MM.1S (cell line): ENCODE measurements around the gene PTCRA.

Source experiments
- DNase-seq: peaks from one replicate; pipeline ENCODE4 v3.0.0-alpha.2; 2015
- H2AFZ ChIP-seq: fragments of 300-600 bp; sonication (generic); 2 replicates; pipeline ENCODE4 v1.6.0; 2016; ENCODE audit warnings: antibody characterized with exemption, low read length
- H3F3A ChIP-seq: fragments of 300-600 bp; sonication (generic); 2 replicates; pipeline ENCODE4 v1.6.1; 2016; ENCODE audit warnings: mild to moderate bottlenecking, antibody characterized with exemption, low read length, moderate library complexity, mixed read lengths; ENCODE audit not compliant: insufficient read depth
- H3K27ac ChIP-seq: fragments of 300-600 bp; sonication (generic); 2 replicates; pipeline ENCODE4 v1.5.1; 2016; ENCODE audit warnings: mild to moderate bottlenecking, low read length
- H3K27me3 ChIP-seq: fragments of 300-600 bp; sonication (generic); replicated peaks from 2 replicates; pipeline ENCODE4 v1.6.0; 2016; ENCODE audit warnings: low read length; ENCODE audit not compliant: insufficient read depth
- H3K36me3 ChIP-seq: fragments of 300-600 bp; sonication (generic); replicated peaks from 2 replicates; pipeline ENCODE4 v1.6.1; 2016; ENCODE audit warnings: mild to moderate bottlenecking, low read length, mixed read lengths; ENCODE audit not compliant: insufficient read depth
- H3K4me1 ChIP-seq: fragments of 300-600 bp; sonication (generic); 2 replicates; pipeline ENCODE4 v1.6.1; 2016; ENCODE audit warnings: low read length, mixed read lengths
- H3K4me2 ChIP-seq: fragments of 300-600 bp; sonication (generic); 2 replicates; pipeline ENCODE4 v1.6.0; 2016; ENCODE audit warnings: low read depth, low read length
- H3K4me3 ChIP-seq: fragments of 300-600 bp; sonication (generic); 2 replicates; pipeline ENCODE4 v1.5.1; 2016; ENCODE audit warnings: low read length, mixed read lengths
- H3K79me2 ChIP-seq: fragments of 300-600 bp; sonication (generic); 2 replicates; pipeline ENCODE4 v1.6.1; 2016; ENCODE audit warnings: mixed run types, low read length, mixed read lengths
- H3K9ac ChIP-seq: fragments of 300-600 bp; sonication (generic); 2 replicates; pipeline ENCODE4 v1.6.1; 2016; ENCODE audit warnings: low read length, mixed read lengths
- H3K9me2 ChIP-seq: fragments of 300-600 bp; sonication (generic); replicated peaks from 2 replicates; pipeline ENCODE4 v1.6.1; 2016; ENCODE audit warnings: mild to moderate bottlenecking, low read length, mixed read lengths; ENCODE audit not compliant: insufficient read depth
- H3K9me3 ChIP-seq: fragments of 300-600 bp; sonication (generic); replicated peaks from 2 replicates; pipeline ENCODE4 v1.6.1; 2016; ENCODE audit warnings: mild to moderate bottlenecking, low read length, mixed read lengths; ENCODE audit not compliant: insufficient read depth
- H4K20me1 ChIP-seq: fragments of 300-600 bp; sonication (generic); 2 replicates; pipeline ENCODE4 v1.6.1; 2016; ENCODE audit warnings: mild to moderate bottlenecking, low read length, moderate library complexity, mixed read lengths; ENCODE audit not compliant: insufficient read depth
- CTCF ChIP-seq: fragments of 300-600 bp; sonication (generic); IDR thresholded peaks from 2 replicates; pipeline ENCODE4 v1.5.1; 2016; ENCODE audit warnings: antibody characterized with exemption, low read length, mixed read lengths
- EZH2 ChIP-seq: fragments of 300-600 bp; sonication (generic); optimal IDR thresholded peaks from 2 replicates; pipeline ENCODE3; 2017; ENCODE audit warnings: low read depth, mild to moderate bottlenecking, antibody characterized with exemption, low read length, mixed read lengths
- EZH2phosphoT487 ChIP-seq: fragments of 300-600 bp; sonication (generic); IDR thresholded peaks from 2 replicates; pipeline ENCODE4 v1.6.1; 2018; ENCODE audit warnings: antibody characterized with exemption, low read length

PTCRA gene

GRCh38 chr6:42896178-42896719 is 19.6 kb upstream of the PTCRA start:
- Histone ChIP-seq H3K4me1 (0 out of 2 replicates have a peak, but pooled peaks cover 1% of the 10 kb centered on the region), H3K27ac (no peak overlapping the region), H3K27me3 (no peaks in the 10 kb centered on the region), H3F3A (no peaks in the 10 kb centered on the region), H4K20me1 (no peaks in the 10 kb centered on the region), H3K9me2 (no peaks in the 10 kb centered on the region), H3K9ac (no peak overlapping the region), H2AFZ (no peak overlapping the region), H3K79me2 (no peaks in the 10 kb centered on the region), H3K36me3 (no peaks in the 10 kb centered on the region), H3K9me3 (no peaks in the 10 kb centered on the region), H3K4me2 (no peak overlapping the region), H3K4me3 (no peak overlapping the region)
- DNase-seq = no peak
- TF ChIP-seq EZH2 (no peak), CTCF (no peak), EZH2phosphoT487 (no peak)

GRCh38 chr6:42898891-42899361 is 16.9 kb upstream of the PTCRA start:
- DNase-seq = peak; percentile 78
- peak overlapping the region; percentile 78 for H2AFZ ChIP-seq
- H3K9me2 ChIP-seq = no peaks in the 10 kb centered on the region
- H3K9ac ChIP-seq = no peak overlapping the region
- TF ChIP-seq CTCF (peak; percentile 67), EZH2phosphoT487 (no peak)
- H4K20me1 ChIP-seq = no peaks in the 10 kb centered on the region
- H3K4me2 ChIP-seq = peak overlapping the region; percentile 29; the same call in 1 of the 2 replicates
- no peak overlapping the region for H3K27ac ChIP-seq
- no peaks in the 10 kb centered on the region for H3F3A ChIP-seq
- no peak overlapping the region for H3K4me3 ChIP-seq
- H3K4me1 ChIP-seq = no peaks in the 10 kb centered on the region
- no peaks in the 10 kb centered on the region for H3K9me3 ChIP-seq
- no peaks in the 10 kb centered on the region for H3K36me3 ChIP-seq
- no peaks in the 10 kb centered on the region for H3K27me3 ChIP-seq
- H3K79me2 ChIP-seq = no peaks in the 10 kb centered on the region

DNA sequence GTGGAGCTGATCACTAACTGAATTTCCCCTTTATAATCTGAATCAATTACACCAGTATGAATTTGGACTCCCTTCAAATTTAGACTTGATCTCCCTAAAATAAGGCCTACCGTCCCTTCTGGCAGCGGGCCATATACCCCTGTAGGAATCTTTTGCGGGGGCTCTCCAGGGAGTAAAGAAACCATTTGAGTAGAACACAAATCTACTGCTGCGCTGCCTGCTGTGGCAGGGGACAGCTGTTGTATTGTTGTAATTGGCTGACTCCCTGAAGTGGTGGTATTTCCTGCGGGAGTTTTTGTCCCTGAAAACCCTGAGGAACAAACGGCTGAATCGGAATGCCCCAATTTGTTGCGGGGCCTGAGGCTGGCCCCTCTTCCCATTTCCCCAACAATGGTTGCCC is 16.0 kb upstream of the PTCRA start:
- no peak for DNase-seq
- no peaks in the 10 kb centered on the region for H3K36me3 ChIP-seq

More for the DNA sequence above, 16.0 kb upstream of the PTCRA start:
- H3K4me2 ChIP-seq = no peak overlapping the region
- no peaks in the 10 kb centered on the region for H3F3A ChIP-seq
- H3K79me2 ChIP-seq = no peaks in the 10 kb centered on the region
- H3K9ac ChIP-seq = no peak overlapping the region
- H4K20me1 ChIP-seq = no peaks in the 10 kb centered on the region
- no peak overlapping the region for H3K4me3 ChIP-seq
- no peaks in the 10 kb centered on the region for H3K4me1 ChIP-seq
- H3K27me3 ChIP-seq = no peaks in the 10 kb centered on the region
- TF ChIP-seq CTCF = no peak
- no peak for TF ChIP-seq EZH2phosphoT487
- TF ChIP-seq EZH2 = no peak
- H3K9me2 ChIP-seq = no peaks in the 10 kb centered on the region
- no peak overlapping the region for H3K27ac ChIP-seq
- H2AFZ ChIP-seq = no peak overlapping the region
- no peaks in the 10 kb centered on the region for H3K9me3 ChIP-seq
